HCT116 (cell line): ENCODE results near the gene SUSD4. TPM values are rescaled to one million over a fixed set of nuclear protein-coding genes. Genes with fewer than 3 reads are reported as not detected.

Source experiments
- ATAC-seq: fragments of 200-7000 bp; cut with Tn5 transposase; 2 replicates; pipeline ENCODE4 v1.9.1; 2020; ENCODE audit warnings: mild to moderate bottlenecking, moderate library complexity
- BruUV-seq: library from RNA; stranded (reverse); fragments of 400-500 nt; replicated peaks from 2 replicates; lab custom pipeline; 2021; lab: Mats Ljungman, UMichigan
- CTCF ChIA-PET: fragments of 300-600 bp; sonication (Branson Sonifier 250); formaldehyde crosslinking; loops from one replicate; lab custom pipeline; 2021; ENCODE audit warnings: antibody characterized with exemption; lab: Charles Lee
- POLR2A ChIA-PET: fragments of 300-600, 350-600 bp; sonication (Branson Sonifier 250); formaldehyde crosslinking; loops from one replicate; lab custom pipeline; 2021; ENCODE audit warnings: antibody characterized with exemption; lab: Charles Lee
- RAD21 ChIA-PET, 2 experiments: fragments of 300-600 bp; sonication (Branson Sonifier 250); formaldehyde crosslinking; loops; one replicate each; lab custom pipeline; 2023; ENCODE audit warnings: low total read pairs in 2 of 2; ENCODE audit not compliant: uncharacterized antibody in 2 of 2, unreplicated experiment in 2 of 2, low non-redundant PET in 1 of 2; lab: Charles Lee
- DNase-seq: peaks from one replicate; pipeline ENCODE4 v3.0.0-alpha.2; 2010; ENCODE audit warnings: low read depth, low spot score
- H2AFZ ChIP-seq: fragments of 200-600 bp; shearing (Covaris generic), sonication (generic); 2 replicates; pipeline ENCODE4 v1.6.1; 2017; ENCODE audit warnings: low read depth, mixed run types, mixed read lengths, antibody characterized with exemption, low read length; ENCODE audit not compliant: poor library complexity, severe bottlenecking
- H3K27ac ChIP-seq: 2 replicates; pipeline ENCODE4 v1.5.1; 2012; ENCODE audit warnings: low read depth, low read length
- H3K27me3 ChIP-seq: fragments of 200-600 bp; sonication (generic); 2 replicates; pipeline ENCODE4 v1.6.1; 2016; ENCODE audit warnings: mixed run types, low read length, mixed read lengths; ENCODE audit not compliant: insufficient read depth
- H3K36me3 ChIP-seq, 2 experiments: fragments of 200-500 bp in 1 of 2; fragments of 200-600 bp in 1 of 2; sonication (Bioruptor generic) in 1 of 2; sonication (generic) in 1 of 2; 2 replicates each; pipeline versions ENCODE4 v1.5.1 to v1.6.1; 2014 to 2016; ENCODE audit warnings: low read length in 2 of 2, inconsistent platforms in 1 of 2, mixed read lengths in 1 of 2, mixed run types in 1 of 2; ENCODE audit not compliant: insufficient read depth in 2 of 2, control insufficient read depth in 1 of 2
- H3K4me1 ChIP-seq, 2 experiments: fragments of 200-600 bp in 1 of 2; sonication (generic) in 1 of 2; 2 replicates each; pipeline versions ENCODE4 v1.5.1 to v1.6.1; 2012 to 2017; ENCODE audit warnings: low read length in 2 of 2, inconsistent platforms in 1 of 2, mild to moderate bottlenecking in 1 of 2, mixed read lengths in 1 of 2, mixed run types in 1 of 2, moderate library complexity in 1 of 2; ENCODE audit not compliant: insufficient read depth in 2 of 2, control insufficient read depth in 1 of 2
- H3K4me2 ChIP-seq: fragments of 200-600 bp; sonication (generic); 2 replicates; pipeline ENCODE4 v1.6.1; 2017; ENCODE audit warnings: mixed run types, low read length, mixed read lengths
- H3K4me3 ChIP-seq, 2 experiments: fragments of 200-600 bp in 1 of 2; sonication (generic) in 1 of 2; replicated peaks in 1 of 2; 2 replicates each; pipeline ENCODE4 v1.5.1; 2011 to 2016; ENCODE audit warnings: low read length in 2 of 2, control low read depth in 1 of 2, low read depth in 1 of 2, mild to moderate bottlenecking in 1 of 2, mixed read lengths in 1 of 2, mixed run types in 1 of 2
- H3K79me2 ChIP-seq: fragments of 200-600 bp; sonication (generic); 2 replicates; pipeline ENCODE4 v1.6.1; 2017; ENCODE audit warnings: mild to moderate bottlenecking, mixed run types, low read length, moderate library complexity, mixed read lengths; ENCODE audit not compliant: insufficient read depth
- H3K9ac ChIP-seq: fragments of 200-600 bp; sonication (generic); 2 replicates; pipeline ENCODE4 v1.6.1; 2016; ENCODE audit warnings: low read length, mixed read lengths
- H3K9me2 ChIP-seq: fragments of 200-600 bp; sonication (generic), shearing (Covaris generic); 2 replicates; pipeline ENCODE4 v1.6.1; 2017; ENCODE audit warnings: mixed run types, mild to moderate bottlenecking, moderate library complexity; ENCODE audit not compliant: insufficient read depth
- H3K9me3 ChIP-seq, 2 experiments: fragments of 200-500 bp in 1 of 2; fragments of 200-600 bp in 1 of 2; sonication (Bioruptor generic) in 1 of 2; sonication (generic) in 1 of 2; 2 replicates each; pipeline ENCODE4 v1.6.1; 2014 to 2017; ENCODE audit warnings: low read length in 2 of 2, mixed read lengths in 2 of 2, inconsistent platforms in 1 of 2, low read depth in 1 of 2, mild to moderate bottlenecking in 1 of 2, mixed run types in 1 of 2, moderate library complexity in 1 of 2; ENCODE audit not compliant: control insufficient read depth in 1 of 2, insufficient read depth in 1 of 2
- H4K20me1 ChIP-seq: fragments of 200-600 bp; sonication (generic), shearing (Covaris generic); 2 replicates; pipeline ENCODE4 v1.6.1; 2017; ENCODE audit warnings: mixed run types, mild to moderate bottlenecking, moderate library complexity; ENCODE audit not compliant: insufficient read depth
- CEBPB ChIP-seq: IDR thresholded peaks from 2 replicates; pipeline ENCODE4 v1.6.1; 2012; ENCODE audit warnings: low read depth
- CTCF ChIP-seq, 3 experiments: fragments of 200-600 bp in 1 of 3; sonication (generic) in 1 of 3; IDR thresholded peaks in 2 of 3; conservative IDR thresholded peaks in 1 of 3; 2 replicates each; pipeline ENCODE4 v1.5.1; 2012 to 2017; ENCODE audit warnings: low read depth in 2 of 3, low read length in 2 of 3, antibody characterized with exemption in 1 of 3, borderline replicate concordance in 1 of 3, control low read depth in 1 of 3, mild to moderate bottlenecking in 1 of 3, mixed read lengths in 1 of 3, mixed run types in 1 of 3, moderate library complexity in 1 of 3; ENCODE audit not compliant: insufficient read depth in 1 of 3
- EGR1 ChIP-seq: IDR thresholded peaks from 2 replicates; pipeline ENCODE4 v1.6.1; 2012; ENCODE audit warnings: low read depth
- EZH2phosphoT487 ChIP-seq: fragments of 200-600 bp; IDR thresholded peaks from 2 replicates; pipeline ENCODE4 v1.6.1; 2018; ENCODE audit warnings: antibody characterized with exemption, borderline replicate concordance
- JUND ChIP-seq: IDR thresholded peaks from 2 replicates; pipeline ENCODE4 v1.6.1; 2012
- MAX ChIP-seq: IDR thresholded peaks from 2 replicates; pipeline ENCODE4 v1.6.1; 2012
- POLR2A ChIP-seq: IDR thresholded peaks from 2 replicates; pipeline ENCODE4 v1.7.0; 2011; ENCODE audit warnings: borderline replicate concordance; ENCODE audit not compliant: insufficient read depth, insufficient read length; ENCODE audit errors: extremely low read depth
- POLR2AphosphoS5 ChIP-seq: IDR thresholded peaks from 2 replicates; pipeline ENCODE4 v1.6.1; 2011; ENCODE audit warnings: mild to moderate bottlenecking, low read depth, low read length, moderate library complexity
- RAD21 ChIP-seq: IDR thresholded peaks from 2 replicates; pipeline ENCODE4 v1.6.1; 2012; ENCODE audit warnings: low read depth, mild to moderate bottlenecking
- REST ChIP-seq: IDR thresholded peaks from 2 replicates; pipeline ENCODE4 v1.6.1; 2012; ENCODE audit warnings: low read depth
- SIN3A ChIP-seq: IDR thresholded peaks from 2 replicates; pipeline ENCODE4 v1.6.1; 2012; ENCODE audit warnings: low read depth
- SP1 ChIP-seq: IDR thresholded peaks from 2 replicates; pipeline ENCODE4 v1.6.1; 2012; ENCODE audit warnings: low read depth
- TCF7L2 ChIP-seq: IDR thresholded peaks from 2 replicates; pipeline ENCODE4 v1.7.0; 2011; ENCODE audit warnings: borderline replicate concordance, inconsistent platforms; ENCODE audit not compliant: insufficient read depth, insufficient read length; ENCODE audit errors: extremely low read depth
- YY1 ChIP-seq: IDR thresholded peaks from 2 replicates; pipeline ENCODE4 v1.6.1; 2011; ENCODE audit warnings: low read length, low read depth, moderate library complexity, mild to moderate bottlenecking; ENCODE audit not compliant: insufficient replicate concordance; ENCODE audit errors: extremely low read depth
- ZNF274 ChIP-seq: fragments of 200-500 bp; sonication (Bioruptor generic); IDR thresholded peaks from 2 replicates; pipeline ENCODE4 v1.6.1; 2014; ENCODE audit warnings: mild to moderate bottlenecking, low read depth, low read length, inconsistent platforms
- intact Hi-C: fragments of 100-400 bp; cut with micrococcal nuclease; formaldehyde crosslinking; loops from 2 replicates; pipeline ENCODE4 v1.10.0; 2022
- total RNA-seq: library from RNA; stranded (reverse); gene quantifications from one replicate; pipeline ENCODE4 v1.2.1, GENCODE V29; 2021; ENCODE audit not compliant: unreplicated experiment

Gene SUSD4
- total RNA-seq, 1 experiment from 2014 or later, result 0.59 TPM

- ATAC-seq, result no peak
- TF ChIP-seq EGR1 (no peak), REST (no peak), SIN3A (no peak), SP1 (no peak), RAD21 (no peak), CEBPB (no peak), POLR2A (no peak), POLR2AphosphoS5 (no peak), JUND (no peak), MAX (no peak), EZH2phosphoT487 (no peak), TCF7L2 (no peak), ZNF274 (no peak), YY1 (no peak), CTCF (IDR thresholded peaks at IDR 0.05 in 2 of 3, conservative IDR thresholded peaks at IDR 0.05 in 1 of 3; ENCODE audit: borderline replicate concordance in 1 of 3, insufficient read depth in 1 of 3, low read depth in 2 of 3, low read length in 2 of 3) (no peak)
- CTCF ChIA-PET, result no interaction called here
Measured at GRCh38 chr1:223227031-223227430, 136.9 kb downstream of the SUSD4 start.

More at GRCh38 chr1:223227031-223227430, 136.9 kb downstream of the SUSD4 start:
- no peak overlapping the region for H2AFZ ChIP-seq
- ChIA-PET RAD21 (no interaction called here), POLR2A (no interaction called here)
- H3K36me3 ChIP-seq, result no peaks in the 10 kb centered on the region
- no TSS peak for BruUV-seq
- DNase-seq, result no peak
- H3K4me3 ChIP-seq, result no peak overlapping the region
- H3K9me2 ChIP-seq, result no peaks in the 10 kb centered on the region
- H3K4me2 ChIP-seq, result no peak overlapping the region
- no peak overlapping the region for H3K27ac ChIP-seq
- intact Hi-C loops, result no loop called here
- no peaks in the 10 kb centered on the region for H4K20me1 ChIP-seq
- H3K79me2 ChIP-seq, result no peaks in the 10 kb centered on the region
- H3K4me1 ChIP-seq, result peaks cover 2 to 25% of the 10 kb centered on the region in 2 experiments; a peak in 3 of 4 replicates
- no peak overlapping the region for H3K9ac ChIP-seq
- H3K27me3 ChIP-seq, result no peaks in the 10 kb centered on the region
- H3K9me3 ChIP-seq, result no peaks in the 10 kb centered on the region
